PC-9 (cell line): Measurements from ENCODE around the gene BCAS3. TPM values are rescaled to one million over a fixed set of nuclear protein-coding genes. Genes with fewer than 3 reads are reported as not detected.
A peak's percentile ranks its signal among the peaks of the same experiment; 100 is the strongest.

Experiments
- BruUV-seq: library from RNA; stranded (reverse); fragments of 400-500 nt; replicated peaks from 2 replicates; lab custom pipeline; 2021; lab: Mats Ljungman, UMichigan
- CTCF ChIA-PET: fragments of 300-600 bp; sonication (Branson Sonifier 250); formaldehyde crosslinking; loops from one replicate; lab custom pipeline; 2022; ENCODE audit warnings: antibody characterized with exemption; lab: Charles Lee
- POLR2A ChIA-PET: fragments of 300-600 bp; sonication (Branson Sonifier 250); formaldehyde crosslinking; loops from one replicate; lab custom pipeline; 2022; ENCODE audit warnings: antibody characterized with exemption; ENCODE audit not compliant: unreplicated experiment; lab: Charles Lee
- DNase-seq, 2 experiments: peaks; one replicate each; pipeline versions ENCODE4 v3.0.0 to v3.0.0-alpha.2; 2015 to 2022; ENCODE audit warnings: mixed read lengths in 1 of 2
- H2AFZ ChIP-seq: fragments of 200-600 bp; sonication (generic); 2 replicates; pipeline ENCODE4 v1.8.1; 2017; ENCODE audit warnings: antibody characterized with exemption
- H3F3A ChIP-seq: fragments of 200-600 bp; sonication (generic); 2 replicates; pipeline ENCODE4 v1.8.1; 2017; ENCODE audit warnings: antibody characterized with exemption, mild to moderate bottlenecking, low read depth; ENCODE audit not compliant: insufficient read depth
- H3K27ac ChIP-seq: fragments of 200-600 bp; sonication (generic); 2 replicates; pipeline ENCODE4 v1.6.1; 2016; ENCODE audit warnings: mixed run types
- H3K27me3 ChIP-seq: fragments of 200-600 bp; sonication (generic); 2 replicates; pipeline ENCODE4 v1.6.1; 2016; ENCODE audit warnings: low read depth, mixed run types; ENCODE audit not compliant: insufficient read depth
- H3K36me3 ChIP-seq: fragments of 200-600 bp; sonication (generic); 2 replicates; pipeline ENCODE4 v1.6.1; 2016; ENCODE audit warnings: low read depth, mixed run types
- H3K4me1 ChIP-seq: fragments of 200-600 bp; sonication (generic); replicated peaks from 2 replicates; pipeline ENCODE4 v1.6.1; 2016; ENCODE audit warnings: mixed run types; ENCODE audit not compliant: insufficient read depth
- H3K4me2 ChIP-seq: fragments of 200-600 bp; sonication (generic); 2 replicates; pipeline ENCODE4 v1.6.1; 2017; ENCODE audit warnings: mixed run types
- H3K4me3 ChIP-seq: fragments of 200-600 bp; sonication (generic); 2 replicates; pipeline ENCODE4 v1.6.1; 2016; ENCODE audit warnings: mixed run types
- H3K79me2 ChIP-seq: fragments of 200-600 bp; sonication (generic); 2 replicates; pipeline ENCODE4 v1.6.1; 2017; ENCODE audit warnings: low read depth, mixed run types
- H3K9me2 ChIP-seq: fragments of 200-600 bp; sonication (generic); 2 replicates; pipeline ENCODE4 v1.8.1; 2017; ENCODE audit warnings: mild to moderate bottlenecking; ENCODE audit not compliant: insufficient read depth
- H3K9me3 ChIP-seq: fragments of 200-600 bp; sonication (generic); 2 replicates; pipeline ENCODE4 v1.8.1; 2016; ENCODE audit warnings: low read depth; ENCODE audit not compliant: insufficient read depth
- H4K20me1 ChIP-seq: fragments of 200-600 bp; sonication (generic); 2 replicates; pipeline ENCODE4 v1.8.1; 2017; ENCODE audit not compliant: insufficient read depth
- CTCF ChIP-seq: fragments of 200-600 bp; sonication (generic); conservative IDR thresholded peaks from 2 replicates; pipeline ENCODE4 v1.6.1; 2017; ENCODE audit warnings: mixed run types, antibody characterized with exemption, mild to moderate bottlenecking, moderate library complexity
- EZH2 ChIP-seq: fragments of 200-600 bp; sonication (generic); IDR thresholded peaks from 2 replicates; pipeline ENCODE4 v1.8.0; 2017; ENCODE audit warnings: antibody characterized with exemption, low read depth
- intact Hi-C: fragments of 100-400 bp; cut with micrococcal nuclease; formaldehyde crosslinking; loops from one replicate; pipeline ENCODE4 v1.10.0; 2022; ENCODE audit not compliant: unreplicated experiment
- total RNA-seq: library from RNA; stranded (reverse); gene quantifications from 2 replicates; pipeline ENCODE4 v1.2.3, GENCODE V29; 2021

Gene BCAS3
- total RNA-seq, 1 experiment from 2014 or later = 26.0 TPM

DNA sequence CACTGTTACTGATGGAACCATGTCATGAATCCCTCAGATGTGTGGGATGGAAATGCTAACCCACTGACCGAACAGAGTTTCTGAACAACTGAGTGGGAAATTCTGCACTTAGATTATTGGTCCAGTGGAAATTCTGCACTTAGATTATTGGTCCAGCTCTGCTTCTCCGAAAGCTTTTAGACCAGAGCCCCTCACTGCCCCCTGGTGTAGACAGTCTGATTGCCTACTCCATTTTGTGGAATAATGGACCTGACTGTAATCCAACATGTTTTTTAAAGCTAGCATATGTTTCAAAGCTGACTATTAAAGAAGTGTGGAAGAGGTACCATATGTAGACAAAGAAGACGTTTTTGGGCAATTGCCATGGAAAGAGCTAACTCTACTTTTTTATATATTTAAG, 671.7 kb downstream of the BCAS3 start:
- no peaks in the 10 kb centered on the region for H4K20me1 ChIP-seq
- intact Hi-C loops = no loop called here
- BruUV-seq = no TSS peak

DNA sequence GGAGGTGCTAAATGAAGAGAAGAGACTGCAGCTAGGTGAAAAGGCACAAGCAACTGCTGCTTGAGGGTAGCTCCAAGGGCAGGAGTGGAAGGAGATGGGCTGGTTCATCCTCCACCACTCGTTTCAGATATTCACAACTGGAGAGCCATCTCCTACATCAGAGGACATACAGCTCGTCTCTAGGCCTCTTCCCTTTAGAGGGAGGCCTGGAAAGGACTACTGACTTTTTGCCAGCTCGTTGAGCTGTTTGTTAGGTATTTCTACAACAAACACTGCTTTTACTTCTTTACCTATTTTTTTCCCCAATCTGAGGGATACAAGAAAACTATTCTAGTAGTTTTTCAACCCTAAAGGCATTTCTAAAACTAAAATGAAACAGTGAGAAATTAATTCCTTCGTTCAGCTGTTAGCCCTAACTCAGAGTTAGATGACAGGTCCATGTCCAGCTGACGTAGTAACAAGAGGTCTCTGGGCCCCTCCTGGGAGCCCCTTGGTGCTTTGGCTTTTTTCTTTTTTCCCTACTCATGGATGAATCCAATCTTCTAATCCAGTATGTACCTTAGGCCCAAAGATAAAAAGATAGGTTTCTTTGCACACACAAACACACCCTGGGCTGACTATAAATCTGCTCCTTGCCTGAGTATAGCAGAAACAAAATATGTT, 674.2 kb downstream of the BCAS3 start:
- Histone ChIP-seq H3F3A (peaks cover 13% of the 10 kb centered on the region; the same call in 1 of the 2 replicates), H3K4me3 (no peak overlapping the region), H3K9me2 (no peaks in the 10 kb centered on the region), H3K4me1 (peaks cover 14% of the 10 kb centered on the region), H3K79me2 (no peaks in the 10 kb centered on the region), H3K27me3 (no peaks in the 10 kb centered on the region), H3K27ac (no peak overlapping the region), H3K9me3 (no peaks in the 10 kb centered on the region), H3K4me2 (no peak overlapping the region), H3K36me3 (no peaks in the 10 kb centered on the region), H4K20me1 (no peaks in the 10 kb centered on the region), H2AFZ (no peak overlapping the region)
- TF ChIP-seq CTCF (no peak), EZH2 (no peak)
- CTCF ChIA-PET = no interaction called here
- intact Hi-C loops = no loop called here
- POLR2A ChIA-PET = interaction anchor here (0.5 kb wide), 1 partner anchor 67 kb away, joined by 3 read pairs; no protein-coding TSS in a partner anchor
- no TSS peak for BruUV-seq
- DNase-seq = no peak

More for the DNA sequence above, 671.7 kb downstream of the BCAS3 start:
- Histone ChIP-seq H3K4me3 (no peak overlapping the region), H3K9me2 (no peaks in the 10 kb centered on the region), H2AFZ (no peak overlapping the region), H3K36me3 (no peaks in the 10 kb centered on the region), H3K9me3 (no peaks in the 10 kb centered on the region), H3K27me3 (no peaks in the 10 kb centered on the region), H3K27ac (no peak overlapping the region), H3K79me2 (no peaks in the 10 kb centered on the region), H3F3A (no peaks in the 10 kb centered on the region), H3K4me2 (no peak overlapping the region), H3K4me1 (no peaks in the 10 kb centered on the region)
- ChIA-PET CTCF (no interaction called here), POLR2A (no interaction called here)
- no peak for TF ChIP-seq EZH2
- TF ChIP-seq CTCF = 0 out of 2 replicates have a peak, but pooled peaks have one; percentile 18
- no peak for DNase-seq

- TF ChIP-seq EZH2 (no peak), CTCF (no peak)
- peaks cover 19% of the 10 kb centered on the region for H3K4me1 ChIP-seq
- H3F3A ChIP-seq = peaks cover 14% of the 10 kb centered on the region; the same call in 1 of the 2 replicates
- no peaks in the 10 kb centered on the region for H3K79me2 ChIP-seq
- H3K9me2 ChIP-seq = no peaks in the 10 kb centered on the region
- CTCF ChIA-PET = no interaction called here
- H2AFZ ChIP-seq = no peak overlapping the region
- no peaks in the 10 kb centered on the region for H3K36me3 ChIP-seq
- no peaks in the 10 kb centered on the region for H3K9me3 ChIP-seq
- no peak overlapping the region for H3K4me2 ChIP-seq
- no peaks in the 10 kb centered on the region for H3K27me3 ChIP-seq
- intact Hi-C loops = no loop called here
- H3K27ac ChIP-seq = no peak overlapping the region
- DNase-seq = no peak
- H3K4me3 ChIP-seq = no peak overlapping the region
- POLR2A ChIA-PET = interaction anchor here (0.5 kb wide), 1 partner anchor 68 kb away, joined by 3 read pairs; no protein-coding TSS in a partner anchor
- H4K20me1 ChIP-seq = no peaks in the 10 kb centered on the region
- no TSS peak for BruUV-seq
Observed at GRCh38 chr17:61352408-61352770, 674.7 kb downstream of the BCAS3 start.
